Vagina (tissue), 2 donors: ENCODE data around the gene PROX1.

Source experiments
- POLR2A ChIP-seq, 2 donors: fragments of 450-650 bp; IDR thresholded peaks; one replicate each; pipeline ENCODE4 v1.6.1; 2017; ENCODE audit warnings: antibody characterized with exemption in 2 of 2, mild to moderate bottlenecking in 2 of 2, moderate library complexity in 2 of 2
- POLR2AphosphoS5 ChIP-seq, 2 donors: sonication (generic); formaldehyde crosslinking; IDR thresholded peaks; one replicate each; pipeline ENCODE4 v1.9.0; 2017; ENCODE audit warnings: antibody characterized with exemption in 2 of 2, mild to moderate bottlenecking in 2 of 2, low read depth in 1 of 2; ENCODE audit not compliant: insufficient read depth in 1 of 2
- TF ChIP-seq, protein P1 (sequence below), 3 experiments: fragments of 450-650 bp in 2 of 3; fragments of 200-600 bp in 1 of 3; sonication (generic) in 1 of 3; IDR thresholded peaks; one replicate each; pipeline ENCODE4 v1.5.1; 2017 to 2019; ENCODE audit warnings: antibody characterized with exemption in 3 of 3, mild to moderate bottlenecking in 2 of 3, moderate library complexity in 2 of 3

DNA sequence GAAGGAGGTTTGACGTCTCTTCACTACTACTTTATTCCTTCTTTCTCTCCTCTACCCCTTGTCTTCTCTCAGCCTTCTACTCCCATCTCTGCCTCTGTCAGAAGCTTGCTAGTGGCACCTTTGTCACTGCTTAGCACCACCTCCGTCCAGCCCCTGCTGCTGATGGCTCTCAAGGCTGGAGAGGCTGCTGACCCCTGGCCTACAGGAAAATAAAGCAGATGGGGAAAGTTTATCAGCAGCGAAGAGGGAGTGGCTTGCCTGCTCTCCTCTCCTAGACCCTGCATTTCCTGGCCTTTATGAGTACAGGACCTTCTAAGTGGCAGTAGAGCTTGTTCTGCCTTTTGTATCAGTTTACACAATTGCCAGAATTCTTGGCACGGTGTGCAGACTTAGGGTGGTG lies 27.0 kb downstream of the PROX1 start:
- TF ChIP-seq, protein P1, sequence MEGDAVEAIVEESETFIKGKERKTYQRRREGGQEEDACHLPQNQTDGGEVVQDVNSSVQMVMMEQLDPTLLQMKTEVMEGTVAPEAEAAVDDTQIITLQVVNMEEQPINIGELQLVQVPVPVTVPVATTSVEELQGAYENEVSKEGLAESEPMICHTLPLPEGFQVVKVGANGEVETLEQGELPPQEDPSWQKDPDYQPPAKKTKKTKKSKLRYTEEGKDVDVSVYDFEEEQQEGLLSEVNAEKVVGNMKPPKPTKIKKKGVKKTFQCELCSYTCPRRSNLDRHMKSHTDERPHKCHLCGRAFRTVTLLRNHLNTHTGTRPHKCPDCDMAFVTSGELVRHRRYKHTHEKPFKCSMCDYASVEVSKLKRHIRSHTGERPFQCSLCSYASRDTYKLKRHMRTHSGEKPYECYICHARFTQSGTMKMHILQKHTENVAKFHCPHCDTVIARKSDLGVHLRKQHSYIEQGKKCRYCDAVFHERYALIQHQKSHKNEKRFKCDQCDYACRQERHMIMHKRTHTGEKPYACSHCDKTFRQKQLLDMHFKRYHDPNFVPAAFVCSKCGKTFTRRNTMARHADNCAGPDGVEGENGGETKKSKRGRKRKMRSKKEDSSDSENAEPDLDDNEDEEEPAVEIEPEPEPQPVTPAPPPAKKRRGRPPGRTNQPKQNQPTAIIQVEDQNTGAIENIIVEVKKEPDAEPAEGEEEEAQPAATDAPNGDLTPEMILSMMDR (IDR thresholded peaks at IDR 0.05): no peak
- no peak for TF ChIP-seq POLR2AphosphoS5 (IDR thresholded peaks at IDR 0.05; ENCODE audit: insufficient read depth in 1 of 2, low read depth in 1 of 2)
- TF ChIP-seq POLR2A (IDR thresholded peaks at IDR 0.05): no peak
